K562 (cell line): Measurements from ENCODE around the gene TMEM107. TPM values are rescaled to one million over a fixed set of nuclear protein-coding genes. Genes with fewer than 3 reads are reported as not detected.

Experiments
- BCLAF1 ChIP-seq, 2 experiments: fragments of 450-650 bp in 1 of 2; IDR thresholded peaks; 2 replicates each; pipeline ENCODE4 v1.6.1; 2011 to 2017; ENCODE audit warnings: low read depth in 2 of 2, antibody characterized with exemption in 1 of 2, borderline replicate concordance in 1 of 2, low read length in 1 of 2, mild to moderate bottlenecking in 1 of 2, mixed read lengths in 1 of 2; ENCODE audit not compliant: control insufficient read depth in 1 of 2
- CEBPG ChIP-seq, 3 experiments: fragments of 200-800 bp in 1 of 3; sonication (Bioruptor generic) in 1 of 3; sonication (generic) in 1 of 3; formaldehyde crosslinking in 1 of 3; IDR thresholded peaks in 2 of 3; conservative IDR thresholded peaks in 1 of 3; 2 replicates each; pipeline versions ENCODE4 v1.6.1 to v1.8.0; 2016 to 2022; ENCODE audit warnings: missing compliant biosample characterization in 2 of 3, missing genetic modification characterization in 2 of 3, mild to moderate bottlenecking in 1 of 3, missing genetic modification reagents in 1 of 3
- DPF2 ChIP-seq: fragments of 450-650 bp; IDR thresholded peaks from 2 replicates; pipeline ENCODE4 v1.6.1; 2016
- GTF3C2 ChIP-seq: IDR thresholded peaks from 3 replicates; pipeline ENCODE4 v1.6.1; 2011; ENCODE audit warnings: borderline replicate concordance, mild to moderate bottlenecking, moderate library complexity; ENCODE audit not compliant: insufficient read length; ENCODE audit errors: extremely low read depth
- HEY1 ChIP-seq: fragments of 250-450 bp; sonication (Bioruptor Pico); IDR thresholded peaks from 2 replicates; pipeline ENCODE4 v1.5.0; 2020; ENCODE audit warnings: mild to moderate bottlenecking, moderate library complexity, borderline replicate concordance
- KDM1A ChIP-seq, 2 experiments: fragments of 450-650 bp; IDR thresholded peaks; 2 replicates each; pipeline ENCODE4 v1.6.1; 2016; ENCODE audit warnings: mild to moderate bottlenecking in 2 of 2
- MBD2 ChIP-seq: sonication (generic); IDR thresholded peaks from 2 replicates; pipeline ENCODE4 v1.6.1; 2016; ENCODE audit warnings: low read depth, borderline replicate concordance
- POLR2H ChIP-seq: IDR thresholded peaks from 2 replicates; pipeline ENCODE4 v1.6.1; 2016; ENCODE audit warnings: missing genetic modification characterization, low read depth, mild to moderate bottlenecking, control low read depth, missing compliant biosample characterization, moderate library complexity
- PTRF ChIP-seq: fragments of 450-650 bp; IDR thresholded peaks from 2 replicates; pipeline ENCODE4 v1.6.1; 2016; ENCODE audit warnings: mild to moderate bottlenecking, missing genetic modification characterization, missing compliant biosample characterization
- RUNX1 ChIP-seq: sonication (generic); IDR thresholded peaks from 2 replicates; pipeline ENCODE4 v1.6.1; 2016; ENCODE audit warnings: antibody characterized with exemption, low read depth
- SNRNP70 ChIP-seq: fragments of 200-400 bp; formaldehyde crosslinking; optimal IDR thresholded peaks from 2 replicates; pipeline ENCODE3; 2017; ENCODE audit warnings: low read depth, low read length
- SPI1 ChIP-seq: IDR thresholded peaks from 2 replicates; pipeline ENCODE4 v1.6.1; 2011; ENCODE audit warnings: low read depth, low read length, control low read depth, borderline replicate concordance
- STAT5A ChIP-seq: IDR thresholded peaks from 2 replicates; pipeline ENCODE4 v1.6.1; 2012; ENCODE audit warnings: low read length, inconsistent platforms, borderline replicate concordance
- TAF9B ChIP-seq: fragments of 450-650 bp; IDR thresholded peaks from 2 replicates; pipeline ENCODE4 v1.6.1; 2018; ENCODE audit warnings: mild to moderate bottlenecking; ENCODE audit not compliant: partially characterized antibody
- VEZF1 ChIP-seq: fragments of 200-800 bp; sonication (Bioruptor generic); IDR thresholded peaks from 2 replicates; pipeline ENCODE4 v1.6.1; 2017; ENCODE audit warnings: missing genetic modification characterization, missing compliant biosample characterization
- ZHX1 ChIP-seq: fragments of 150-350 bp; conservative IDR thresholded peaks from 2 replicates; pipeline ENCODE4 v1.6.1; 2014; ENCODE audit warnings: low read length
- polyA plus RNA-seq, 8 experiments: library from polyadenylated mRNA; depleted of rRNA in 4 of 8; stranded (reverse) in 5 of 8; unstranded in 3 of 8; fragments of >200 nt; fragmentation: Nextera tagmentation in 2 of 8; fragmentation: Illumina TruSeq in 1 of 8; extraction: Ambion mirVana in 2 of 8; extraction: Trizol in 1 of 8; gene quantifications; 2 replicates each; pipeline versions ENCODE4 v1.2.1 to v1.2.3, GENCODE V29; 2011 to 2014; ENCODE audit warnings: inconsistent platforms in 1 of 8, missing spikeins in 1 of 8
- total RNA-seq, 7 experiments: library from RNA; depleted of rRNA in 6 of 7; stranded (reverse); fragments of >200 nt in 6 of 7; fragmentation: Illumina TruSeq in 2 of 7; extraction: Trizol in 2 of 7; gene quantifications; 2 replicates each; pipeline versions ENCODE4 v1.2.1 to v1.2.3, GENCODE V29; 2011 to 2021; ENCODE audit warnings: low replicate concordance in 1 of 7

Gene TMEM107
- total and polyA plus RNA-seq, 9 of the 15 experiments (the other 6 are each of a cell fraction or from before 2014, with no cell fraction given), result 7.1 to 26.2 (median 16.9) TPM

GRCh38 chr17:8221663-8222379 is 45.6 kb upstream of the TMEM107 start (continued):
- TF ChIP-seq BCLAF1 (IDR thresholded peaks at IDR 0.05; ENCODE audit: borderline replicate concordance in 1 of 2, control insufficient read depth in 1 of 2, low read depth in 2 of 2, low read length in 1 of 2), result no peak
- TF ChIP-seq CEBPG (CRISPR knock-in tag; IDR thresholded peaks at IDR 0.05), result peak; percentile 46; the same call in 1 of the 2 replicates
- TF ChIP-seq CEBPG (tag; conservative IDR thresholded peaks at IDR 0.05 in 1 of 2, IDR thresholded peaks at IDR 0.05 in 1 of 2), result peak in 1 of 2 experiments; percentile 46; a peak in 2 of 4 replicates
- 0 out of 2 replicates have a peak, but pooled peaks have one; percentile 30 for TF ChIP-seq HEY1 (CRISPR knock-in tag)
- peak; percentile 99 for TF ChIP-seq POLR2H
- peak; percentile 21; the same call in 1 of the 2 replicates for TF ChIP-seq STAT5A
- no peak for TF ChIP-seq TAF9B
- no peak for TF ChIP-seq SNRNP70
- TF ChIP-seq KDM1A (IDR thresholded peaks at IDR 0.05), result no peak
- peak; percentile 51 for TF ChIP-seq VEZF1 (CRISPR knock-in tag)
- peak; percentile 12; the same call in 1 of the 2 replicates for TF ChIP-seq SPI1
- TF ChIP-seq GTF3C2, result peak; percentile 84
- TF ChIP-seq MBD2, result no peak
- TF ChIP-seq DPF2, result no peak
- no peak for TF ChIP-seq PTRF
- TF ChIP-seq RUNX1, result no peak
- TF ChIP-seq ZHX1, result 0 out of 2 replicates have a peak, but pooled peaks have one; percentile 50
